HepG2 (cell line): ENCODE results near the gene C5orf47. TPM values are rescaled to one million over a fixed set of nuclear protein-coding genes. Genes with fewer than 3 reads are reported as not detected.

ENCODE experiments used
- ATAC-seq: fragments of 200-7000 bp; cut with Tn5 transposase; 3 replicates; pipeline ENCODE4 v1.9.1; 2020; ENCODE audit warnings: mild to moderate bottlenecking, moderate library complexity
- BruUV-seq: library from RNA; stranded (reverse); fragments of 400-500 nt; replicated peaks from 2 replicates; lab custom pipeline; 2021; lab: Mats Ljungman, UMichigan
- CTCF ChIA-PET: fragments of 300-600 bp; formaldehyde crosslinking; extraction: SDS; loops from one replicate; lab custom pipeline; 2021; ENCODE audit warnings: low total read pairs, inconsistent platforms, low intra/inter-chr PET ratio; lab: Yijun Ruan, JAX
- POLR2A ChIA-PET: fragments of 350-600 bp; sonication (Branson Sonifier 250); formaldehyde crosslinking; loops from one replicate; lab custom pipeline; 2020; ENCODE audit warnings: antibody characterized with exemption, inconsistent platforms; lab: Yijun Ruan, JAX
- DNase-seq: peaks from one replicate; pipeline ENCODE4 v3.0.0-alpha.2; 2015; ENCODE audit warnings: low spot score
- FAIRE-seq: peaks from 3 replicates; lab custom pipeline; 2011; peaks lifted over from hg19 to GRCh38; lab: Jason Lieb, UNC
- H2AFZ ChIP-seq: one replicate; pipeline ENCODE4 v1.6.1; 2011; ENCODE audit warnings: low read length, inconsistent platforms
- H3K27ac ChIP-seq: fragments of 300-600 bp; 3 replicates; pipeline ENCODE4 v1.8.0; 2011; ENCODE audit warnings: mixed run types, mild to moderate bottlenecking, mixed read lengths, low read length, inconsistent platforms; ENCODE audit not compliant: insufficient read depth; ENCODE audit errors: extremely low read length
- H3K27me3 ChIP-seq, 2 experiments: fragments of 200-600 bp in 1 of 2; 2 replicates in 1 of 2; 3 replicates in 1 of 2; pipeline versions ENCODE4 v1.6.0 to v1.8.0; 2011; ENCODE audit warnings: low read length in 2 of 2, mild to moderate bottlenecking in 2 of 2, moderate library complexity in 2 of 2, inconsistent platforms in 1 of 2; ENCODE audit not compliant: insufficient read depth in 2 of 2, control insufficient read depth in 1 of 2
- H3K36me3 ChIP-seq, 2 experiments: fragments of 200-600 bp in 1 of 2; replicated peaks in 1 of 2; 2 replicates in 1 of 2; 3 replicates in 1 of 2; pipeline versions ENCODE4 v1.5.1 to v1.8.0; 2011; ENCODE audit warnings: low read length in 2 of 2, inconsistent platforms in 1 of 2; ENCODE audit not compliant: insufficient read depth in 2 of 2, control insufficient read depth in 1 of 2
- H3K4me1 ChIP-seq: 2 replicates; pipeline ENCODE4 v1.5.1; 2012; ENCODE audit warnings: low read length, inconsistent platforms; ENCODE audit not compliant: insufficient read depth
- H3K4me2 ChIP-seq: 2 replicates; pipeline ENCODE4 v1.6.0; 2011; ENCODE audit warnings: low read depth, low read length, inconsistent platforms
- H3K4me3 ChIP-seq, 3 experiments: fragments of 200-600 bp in 1 of 3; sonication (generic), shearing (Covaris generic) in 1 of 3; replicated peaks in 1 of 3; 2 replicates each; pipeline ENCODE4 v1.5.1; 2011 to 2016; ENCODE audit warnings: low read length in 3 of 3, inconsistent platforms in 2 of 3, low read depth in 2 of 3, mild to moderate bottlenecking in 2 of 3, control low read depth in 1 of 3, mixed read lengths in 1 of 3; ENCODE audit not compliant: insufficient read depth in 1 of 3
- H3K79me2 ChIP-seq: one replicate; pipeline ENCODE4 v1.6.1; 2011; ENCODE audit warnings: low read length, inconsistent platforms; ENCODE audit not compliant: insufficient read depth
- H3K9ac ChIP-seq: 2 replicates; pipeline ENCODE4 v1.6.0; 2011; ENCODE audit warnings: mild to moderate bottlenecking, low read depth, low read length, inconsistent platforms; ENCODE audit not compliant: insufficient read depth
- H3K9me3 ChIP-seq: 2 replicates; pipeline ENCODE4 v1.5.1; 2012; ENCODE audit warnings: mild to moderate bottlenecking, low read length
- H4K20me1 ChIP-seq: 2 replicates; pipeline ENCODE4 v1.6.0; 2011; ENCODE audit warnings: inconsistent platforms, mild to moderate bottlenecking, low read length, moderate library complexity; ENCODE audit not compliant: insufficient read depth
- ARNT ChIP-seq: fragments of 450-650 bp; IDR thresholded peaks from 2 replicates; pipeline ENCODE4 v1.6.1; 2017
- FOXM1 ChIP-seq: sonication (generic); formaldehyde crosslinking; IDR thresholded peaks from 2 replicates; pipeline ENCODE4 v1.5.0; 2020; ENCODE audit warnings: missing genetic modification reagents
- MLLT10 ChIP-seq: sonication (generic); formaldehyde crosslinking; IDR thresholded peaks from 2 replicates; pipeline ENCODE4 v1.4.0; 2020; ENCODE audit warnings: missing genetic modification reagents
- PAF1 ChIP-seq: IDR thresholded peaks from 2 replicates; pipeline ENCODE4 v1.6.1; 2016; ENCODE audit warnings: missing genetic modification reagents, missing compliant biosample characterization
- ZNF160 ChIP-seq: sonication (generic); formaldehyde crosslinking; IDR thresholded peaks from 2 replicates; pipeline ENCODE4 v1.8.0; 2022; ENCODE audit warnings: mild to moderate bottlenecking, inconsistent platforms, missing genetic modification reagents
- ZNF17 ChIP-seq: sonication (generic); formaldehyde crosslinking; IDR thresholded peaks from 2 replicates; pipeline ENCODE4 v1.5.0; 2020; ENCODE audit warnings: mild to moderate bottlenecking, missing genetic modification reagents
- ZNF20 ChIP-seq: sonication (generic); formaldehyde crosslinking; IDR thresholded peaks from 2 replicates; pipeline ENCODE4 v1.4.0; 2020; ENCODE audit warnings: mild to moderate bottlenecking, moderate library complexity, missing genetic modification reagents
- ZNF451 ChIP-seq: sonication (generic); formaldehyde crosslinking; IDR thresholded peaks from 2 replicates; pipeline ENCODE4 v1.5.0; 2020; ENCODE audit warnings: mild to moderate bottlenecking, missing genetic modification reagents
- ZNF558 ChIP-seq: sonication (generic); formaldehyde crosslinking; IDR thresholded peaks from 2 replicates; pipeline ENCODE4 v1.9.0; 2022; ENCODE audit warnings: mild to moderate bottlenecking, missing genetic modification reagents, borderline replicate concordance
- ZNF768 ChIP-seq: sonication (generic); formaldehyde crosslinking; IDR thresholded peaks from 2 replicates; pipeline ENCODE4 v1.4.0; 2020; ENCODE audit warnings: missing genetic modification reagents
- ZNF781 ChIP-seq: sonication (generic); formaldehyde crosslinking; IDR thresholded peaks from 2 replicates; pipeline ENCODE4 v1.5.1; 2020; ENCODE audit warnings: borderline replicate concordance, mild to moderate bottlenecking, missing genetic modification reagents; ENCODE audit errors: not compliant biosample characterization
- ZNF850 ChIP-seq: sonication (generic); formaldehyde crosslinking; conservative IDR thresholded peaks from 2 replicates; pipeline ENCODE4 v1.9.0; 2021; ENCODE audit warnings: mild to moderate bottlenecking, missing genetic modification reagents
- WGBS: methylation state at CpG from one replicate; pipeline ENCODE4 v1.1.6; 2017; ENCODE audit warnings: low lambda C conversion rate; 5-methylcytosine and 5-hydroxymethylcytosine counted together
- in situ Hi-C: cut with HindIII; loops from 2 replicates; pipeline ENCODE4 v1.10.0; 2017; ENCODE audit warnings: low pct_unique_long_range_greater_than_20kb; ENCODE audit not compliant: extremely low pct_ligation_motif_present
- intact Hi-C: fragments of 100-400 bp; cut with micrococcal nuclease; formaldehyde crosslinking; loops from one replicate; pipeline ENCODE4 v1.10.0; 2022; ENCODE audit not compliant: unreplicated experiment
- polyA plus RNA-seq, 8 experiments: library from polyadenylated mRNA; depleted of rRNA in 3 of 8; stranded (reverse) in 7 of 8; unstranded in 1 of 8; fragments of >200 nt; fragmentation: Illumina TruSeq in 4 of 8; extraction: Trizol in 4 of 8; gene quantifications; 2 replicates each; pipeline versions ENCODE4 v1.2.1 to v1.2.3, GENCODE V29; 2011 to 2016; ENCODE audit warnings: low read depth in 4 of 8, missing spikeins in 1 of 8, mixed read lengths in 1 of 8; ENCODE audit not compliant: insufficient read depth in 1 of 8
- total RNA-seq, 5 experiments: library from RNA; depleted of rRNA; stranded (reverse); fragments of >200 nt; fragmentation: Illumina TruSeq; extraction: Trizol; gene quantifications; 2 replicates each; pipeline ENCODE4 v1.2.3, GENCODE V29; 2016; ENCODE audit warnings: low read depth in 1 of 5
- TF ChIP-seq, protein P1 (sequence below): sonication (generic); formaldehyde crosslinking; IDR thresholded peaks from 2 replicates; pipeline ENCODE4 v1.9.0; 2021; ENCODE audit warnings: missing genetic modification reagents, borderline replicate concordance
- TF ChIP-seq, protein P2 (sequence below): sonication (generic); formaldehyde crosslinking; conservative IDR thresholded peaks from 2 replicates; pipeline ENCODE4 v1.4.0; 2020; ENCODE audit warnings: missing genetic modification reagents

C5orf47 gene
- total and polyA plus RNA-seq, 2 of the 13 experiments (the other 11 are each of a cell fraction or from before 2014, with no cell fraction given): not detected

DNA sequence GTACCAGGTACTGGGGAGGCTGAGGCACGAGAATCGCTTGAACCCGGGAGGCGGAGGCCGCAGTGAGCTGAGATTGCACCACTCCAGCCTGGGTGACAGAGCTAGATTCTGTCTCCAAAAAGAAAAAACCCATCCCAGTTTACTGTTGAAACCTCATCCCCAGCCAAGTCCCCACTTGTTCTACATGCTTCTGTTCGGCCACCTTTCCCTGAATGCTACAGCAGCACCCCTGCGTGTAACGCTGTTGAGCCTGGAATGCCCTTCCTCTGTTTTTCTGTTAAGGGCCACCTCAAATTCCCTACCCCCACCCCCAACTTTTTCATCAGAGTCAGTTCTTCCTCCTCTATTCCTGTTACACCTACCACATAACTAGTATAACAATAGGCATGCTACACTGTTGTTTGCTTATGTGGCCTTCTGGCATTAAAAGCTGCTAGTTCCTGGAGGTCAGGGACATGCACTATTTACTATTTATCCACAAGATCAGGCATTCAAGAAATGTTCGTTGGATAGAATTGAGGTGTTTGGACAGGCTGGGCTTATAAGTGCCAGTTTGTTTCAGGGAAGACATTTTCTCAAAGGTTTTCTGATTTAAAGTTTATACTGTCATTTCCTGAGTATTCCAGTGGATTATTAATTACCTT lies 47.1 kb upstream of the C5orf47 start (continued):
- TF ChIP-seq, protein P1, sequence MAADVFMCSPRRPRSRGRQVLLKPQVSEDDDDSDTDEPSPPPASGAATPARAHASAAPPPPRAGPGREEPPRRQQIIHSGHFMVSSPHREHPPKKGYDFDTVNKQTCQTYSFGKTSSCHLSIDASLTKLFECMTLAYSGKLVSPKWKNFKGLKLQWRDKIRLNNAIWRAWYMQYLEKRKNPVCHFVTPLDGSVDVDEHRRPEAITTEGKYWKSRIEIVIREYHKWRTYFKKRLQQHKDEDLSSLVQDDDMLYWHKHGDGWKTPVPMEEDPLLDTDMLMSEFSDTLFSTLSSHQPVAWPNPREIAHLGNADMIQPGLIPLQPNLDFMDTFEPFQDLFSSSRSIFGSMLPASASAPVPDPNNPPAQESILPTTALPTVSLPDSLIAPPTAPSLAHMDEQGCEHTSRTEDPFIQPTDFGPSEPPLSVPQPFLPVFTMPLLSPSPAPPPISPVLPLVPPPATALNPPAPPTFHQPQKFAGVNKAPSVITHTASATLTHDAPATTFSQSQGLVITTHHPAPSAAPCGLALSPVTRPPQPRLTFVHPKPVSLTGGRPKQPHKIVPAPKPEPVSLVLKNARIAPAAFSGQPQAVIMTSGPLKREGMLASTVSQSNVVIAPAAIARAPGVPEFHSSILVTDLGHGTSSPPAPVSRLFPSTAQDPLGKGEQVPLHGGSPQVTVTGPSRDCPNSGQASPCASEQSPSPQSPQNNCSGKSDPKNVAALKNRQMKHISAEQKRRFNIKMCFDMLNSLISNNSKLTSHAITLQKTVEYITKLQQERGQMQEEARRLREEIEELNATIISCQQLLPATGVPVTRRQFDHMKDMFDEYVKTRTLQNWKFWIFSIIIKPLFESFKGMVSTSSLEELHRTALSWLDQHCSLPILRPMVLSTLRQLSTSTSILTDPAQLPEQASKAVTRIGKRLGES (CRISPR knock-in tag): no peak
- TF ChIP-seq PAF1 (CRISPR knock-in tag) (no peak), ZNF20 (CRISPR knock-in tag) (no peak), ZNF850 (CRISPR knock-in tag) (no peak), ZNF160 (CRISPR knock-in tag) (no peak)
- TF ChIP-seq, all 625 proteins: peak for 182

- Histone ChIP-seq H3K4me3 (no peak overlapping the region), H3K9me3 (no peaks in the 10 kb centered on the region), H4K20me1 (no peaks in the 10 kb centered on the region), H3K4me2 (no peak overlapping the region), H2AFZ (no peak overlapping the region), H3K36me3 (peaks cover 7 to 23% of the 10 kb centered on the region in 2 experiments), H3K9ac (no peak overlapping the region), H3K27me3 (no peaks in the 10 kb centered on the region; a peak in 1 of 5 replicates), H3K79me2 (peaks cover 14% of the 10 kb centered on the region), H3K27ac (peak overlapping the region; percentile 40), H3K4me1 (peaks cover 83% of the 10 kb centered on the region)
- POLR2A ChIA-PET: interaction anchor here (4.0 kb wide), 1 partner anchor 12 kb away, joined by 32 read pairs; no protein-coding TSS in a partner anchor
- ATAC-seq: no peak
- DNase-seq: no peak
- no peak for FAIRE-seq
- BruUV-seq: no TSS peak
- WGBS: 73% methylated on average over 2 of the region's 2 CpGs
- TF ChIP-seq FOXM1 (CRISPR knock-in tag): no peak
- TF ChIP-seq ZNF451: no peak
- TF ChIP-seq ZNF558: no peak
- no peak for TF ChIP-seq ZNF17 (CRISPR knock-in tag)
- TF ChIP-seq ARNT: no peak
- TF ChIP-seq MLLT10: no peak
- TF ChIP-seq, protein P2, sequence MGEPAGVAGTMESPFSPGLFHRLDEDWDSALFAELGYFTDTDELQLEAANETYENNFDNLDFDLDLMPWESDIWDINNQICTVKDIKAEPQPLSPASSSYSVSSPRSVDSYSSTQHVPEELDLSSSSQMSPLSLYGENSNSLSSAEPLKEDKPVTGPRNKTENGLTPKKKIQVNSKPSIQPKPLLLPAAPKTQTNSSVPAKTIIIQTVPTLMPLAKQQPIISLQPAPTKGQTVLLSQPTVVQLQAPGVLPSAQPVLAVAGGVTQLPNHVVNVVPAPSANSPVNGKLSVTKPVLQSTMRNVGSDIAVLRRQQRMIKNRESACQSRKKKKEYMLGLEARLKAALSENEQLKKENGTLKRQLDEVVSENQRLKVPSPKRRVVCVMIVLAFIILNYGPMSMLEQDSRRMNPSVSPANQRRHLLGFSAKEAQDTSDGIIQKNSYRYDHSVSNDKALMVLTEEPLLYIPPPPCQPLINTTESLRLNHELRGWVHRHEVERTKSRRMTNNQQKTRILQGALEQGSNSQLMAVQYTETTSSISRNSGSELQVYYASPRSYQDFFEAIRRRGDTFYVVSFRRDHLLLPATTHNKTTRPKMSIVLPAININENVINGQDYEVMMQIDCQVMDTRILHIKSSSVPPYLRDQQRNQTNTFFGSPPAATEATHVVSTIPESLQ (CRISPR knock-in tag): no peak
- TF ChIP-seq ZNF768: no peak
- no peak for TF ChIP-seq ZNF781 (CRISPR knock-in tag)
- intact Hi-C loops (no loop called here), in situ Hi-C loops (no loop called here)
- CTCF ChIA-PET: no interaction called here
Observed at GRCh38 chr5:173944511-173944910, 44.5 kb upstream of the C5orf47 start.
